HCT116 (cell line): ENCODE results near the gene XPOT. TPM values are rescaled to one million over a fixed set of nuclear protein-coding genes. Genes with fewer than 3 reads are reported as not detected.

Experiments used
- ATAC-seq: fragments of 200-7000 bp; cut with Tn5 transposase; 2 replicates; pipeline ENCODE4 v1.9.1; 2020; ENCODE audit warnings: mild to moderate bottlenecking, moderate library complexity
- BruUV-seq: library from RNA; stranded (reverse); fragments of 400-500 nt; replicated peaks from 2 replicates; lab custom pipeline; 2021; lab: Mats Ljungman, UMichigan
- CTCF ChIA-PET: fragments of 300-600 bp; sonication (Branson Sonifier 250); formaldehyde crosslinking; loops from one replicate; lab custom pipeline; 2021; ENCODE audit warnings: antibody characterized with exemption; lab: Charles Lee
- POLR2A ChIA-PET: fragments of 300-600, 350-600 bp; sonication (Branson Sonifier 250); formaldehyde crosslinking; loops from one replicate; lab custom pipeline; 2021; ENCODE audit warnings: antibody characterized with exemption; lab: Charles Lee
- RAD21 ChIA-PET, 2 experiments: fragments of 300-600 bp; sonication (Branson Sonifier 250); formaldehyde crosslinking; loops; one replicate each; lab custom pipeline; 2023; ENCODE audit warnings: low total read pairs in 2 of 2; ENCODE audit not compliant: uncharacterized antibody in 2 of 2, unreplicated experiment in 2 of 2, low non-redundant PET in 1 of 2; lab: Charles Lee
- DNase-seq: peaks from one replicate; pipeline ENCODE4 v3.0.0-alpha.2; 2010; ENCODE audit warnings: low read depth, low spot score
- H2AFZ ChIP-seq: fragments of 200-600 bp; shearing (Covaris generic), sonication (generic); 2 replicates; pipeline ENCODE4 v1.6.1; 2017; ENCODE audit warnings: low read depth, mixed run types, mixed read lengths, antibody characterized with exemption, low read length; ENCODE audit not compliant: poor library complexity, severe bottlenecking
- H3K27ac ChIP-seq: 2 replicates; pipeline ENCODE4 v1.5.1; 2012; ENCODE audit warnings: low read depth, low read length
- H3K27me3 ChIP-seq: fragments of 200-600 bp; sonication (generic); 2 replicates; pipeline ENCODE4 v1.6.1; 2016; ENCODE audit warnings: mixed run types, low read length, mixed read lengths; ENCODE audit not compliant: insufficient read depth
- H3K36me3 ChIP-seq, 2 experiments: fragments of 200-500 bp in 1 of 2; fragments of 200-600 bp in 1 of 2; sonication (Bioruptor generic) in 1 of 2; sonication (generic) in 1 of 2; 2 replicates each; pipeline versions ENCODE4 v1.5.1 to v1.6.1; 2014 to 2016; ENCODE audit warnings: low read length in 2 of 2, inconsistent platforms in 1 of 2, mixed read lengths in 1 of 2, mixed run types in 1 of 2; ENCODE audit not compliant: insufficient read depth in 2 of 2, control insufficient read depth in 1 of 2
- H3K4me1 ChIP-seq, 2 experiments: fragments of 200-600 bp in 1 of 2; sonication (generic) in 1 of 2; 2 replicates each; pipeline versions ENCODE4 v1.5.1 to v1.6.1; 2012 to 2017; ENCODE audit warnings: low read length in 2 of 2, inconsistent platforms in 1 of 2, mild to moderate bottlenecking in 1 of 2, mixed read lengths in 1 of 2, mixed run types in 1 of 2, moderate library complexity in 1 of 2; ENCODE audit not compliant: insufficient read depth in 2 of 2, control insufficient read depth in 1 of 2
- H3K4me2 ChIP-seq: fragments of 200-600 bp; sonication (generic); 2 replicates; pipeline ENCODE4 v1.6.1; 2017; ENCODE audit warnings: mixed run types, low read length, mixed read lengths
- H3K4me3 ChIP-seq, 2 experiments: fragments of 200-600 bp in 1 of 2; sonication (generic) in 1 of 2; replicated peaks in 1 of 2; 2 replicates each; pipeline ENCODE4 v1.5.1; 2011 to 2016; ENCODE audit warnings: low read length in 2 of 2, control low read depth in 1 of 2, low read depth in 1 of 2, mild to moderate bottlenecking in 1 of 2, mixed read lengths in 1 of 2, mixed run types in 1 of 2
- H3K79me2 ChIP-seq: fragments of 200-600 bp; sonication (generic); 2 replicates; pipeline ENCODE4 v1.6.1; 2017; ENCODE audit warnings: mild to moderate bottlenecking, mixed run types, low read length, moderate library complexity, mixed read lengths; ENCODE audit not compliant: insufficient read depth
- H3K9ac ChIP-seq: fragments of 200-600 bp; sonication (generic); 2 replicates; pipeline ENCODE4 v1.6.1; 2016; ENCODE audit warnings: low read length, mixed read lengths
- H3K9me2 ChIP-seq: fragments of 200-600 bp; sonication (generic), shearing (Covaris generic); 2 replicates; pipeline ENCODE4 v1.6.1; 2017; ENCODE audit warnings: mixed run types, mild to moderate bottlenecking, moderate library complexity; ENCODE audit not compliant: insufficient read depth
- H3K9me3 ChIP-seq, 2 experiments: fragments of 200-500 bp in 1 of 2; fragments of 200-600 bp in 1 of 2; sonication (Bioruptor generic) in 1 of 2; sonication (generic) in 1 of 2; 2 replicates each; pipeline ENCODE4 v1.6.1; 2014 to 2017; ENCODE audit warnings: low read length in 2 of 2, mixed read lengths in 2 of 2, inconsistent platforms in 1 of 2, low read depth in 1 of 2, mild to moderate bottlenecking in 1 of 2, mixed run types in 1 of 2, moderate library complexity in 1 of 2; ENCODE audit not compliant: control insufficient read depth in 1 of 2, insufficient read depth in 1 of 2
- H4K20me1 ChIP-seq: fragments of 200-600 bp; sonication (generic), shearing (Covaris generic); 2 replicates; pipeline ENCODE4 v1.6.1; 2017; ENCODE audit warnings: mixed run types, mild to moderate bottlenecking, moderate library complexity; ENCODE audit not compliant: insufficient read depth
- ATF3 ChIP-seq: IDR thresholded peaks from 2 replicates; pipeline ENCODE4 v1.6.1; 2012
- EZH2 ChIP-seq: fragments of 200-600 bp; sonication (generic); IDR thresholded peaks from 2 replicates; pipeline ENCODE4 v1.6.1; 2017; ENCODE audit warnings: antibody characterized with exemption, mixed run types
- FOSL1 ChIP-seq: IDR thresholded peaks from 2 replicates; pipeline ENCODE4 v1.6.1; 2012; ENCODE audit warnings: low read depth
- JUND ChIP-seq: IDR thresholded peaks from 2 replicates; pipeline ENCODE4 v1.6.1; 2012
- POLR2A ChIP-seq: IDR thresholded peaks from 2 replicates; pipeline ENCODE4 v1.7.0; 2011; ENCODE audit warnings: borderline replicate concordance; ENCODE audit not compliant: insufficient read depth, insufficient read length; ENCODE audit errors: extremely low read depth
- POLR2AphosphoS5 ChIP-seq: IDR thresholded peaks from 2 replicates; pipeline ENCODE4 v1.6.1; 2011; ENCODE audit warnings: mild to moderate bottlenecking, low read depth, low read length, moderate library complexity
- SIN3A ChIP-seq: IDR thresholded peaks from 2 replicates; pipeline ENCODE4 v1.6.1; 2012; ENCODE audit warnings: low read depth
- SP1 ChIP-seq: IDR thresholded peaks from 2 replicates; pipeline ENCODE4 v1.6.1; 2012; ENCODE audit warnings: low read depth
- YY1 ChIP-seq: IDR thresholded peaks from 2 replicates; pipeline ENCODE4 v1.6.1; 2011; ENCODE audit warnings: low read length, low read depth, moderate library complexity, mild to moderate bottlenecking; ENCODE audit not compliant: insufficient replicate concordance; ENCODE audit errors: extremely low read depth
- ZBTB33 ChIP-seq: IDR thresholded peaks from 2 replicates; pipeline ENCODE4 v1.6.1; 2011; ENCODE audit warnings: mild to moderate bottlenecking, low read length, moderate library complexity; ENCODE audit not compliant: insufficient replicate concordance; ENCODE audit errors: extremely low read depth
- ZNF274 ChIP-seq: fragments of 200-500 bp; sonication (Bioruptor generic); IDR thresholded peaks from 2 replicates; pipeline ENCODE4 v1.6.1; 2014; ENCODE audit warnings: mild to moderate bottlenecking, low read depth, low read length, inconsistent platforms
- intact Hi-C: fragments of 100-400 bp; cut with micrococcal nuclease; formaldehyde crosslinking; loops from 2 replicates; pipeline ENCODE4 v1.10.0; 2022
- total RNA-seq: library from RNA; stranded (reverse); gene quantifications from one replicate; pipeline ENCODE4 v1.2.1, GENCODE V29; 2021; ENCODE audit not compliant: unreplicated experiment

XPOT gene
- total RNA-seq, 1 experiment from 2014 or later, result 120 TPM

GRCh38 chr12:64473176-64473575 is 69.0 kb downstream of the XPOT start:
- Histone ChIP-seq H3K27me3 (no peaks in the 10 kb centered on the region), H3K9me2 (no peaks in the 10 kb centered on the region), H3K36me3 (peaks cover 36 to 53% of the 10 kb centered on the region in 2 experiments), H3K27ac (no peak overlapping the region), H3K9ac (no peak overlapping the region), H3K4me1 (no peaks in the 10 kb centered on the region), H3K4me2 (no peak overlapping the region), H3K79me2 (peaks cover 34% of the 10 kb centered on the region), H3K4me3 (no peak overlapping the region), H4K20me1 (no peaks in the 10 kb centered on the region), H2AFZ (no peak overlapping the region), H3K9me3 (no peaks in the 10 kb centered on the region; a peak in 1 of 4 replicates)
- intact Hi-C loops, result no loop called here
- BruUV-seq, result no TSS peak
- no peak for ATAC-seq
- DNase-seq, result no peak
- ChIA-PET CTCF (interaction anchor here (0.9 kb wide), 1 partner anchor 26 kb away, joined by 3 read pairs; no protein-coding TSS in a partner anchor), RAD21 (no interaction called here), POLR2A (interaction anchor here (1.2 kb wide), 1 partner anchor 11 kb away, joined by 3 read pairs; no protein-coding TSS in a partner anchor)
- TF ChIP-seq ZBTB33 (no peak), ZNF274 (no peak), FOSL1 (no peak), ATF3 (no peak), JUND (no peak), YY1 (no peak), EZH2 (no peak), SP1 (no peak), POLR2AphosphoS5 (no peak), POLR2A (no peak), SIN3A (no peak)
